Breast epithelium (tissue), 3 donors: Measurements from ENCODE around the gene MGME1.

ENCODE experiments used
- POLR2A ChIP-seq: fragments of 450-650 bp; IDR thresholded peaks from one replicate; pipeline ENCODE4 v1.6.1; 2016; ENCODE audit warnings: antibody characterized with exemption, mild to moderate bottlenecking, moderate library complexity
- TF ChIP-seq, protein P1 (sequence below), 3 donors: fragments of 450-650 bp; IDR thresholded peaks; one replicate each; pipeline ENCODE4 v1.5.1; 2016 to 2017; ENCODE audit warnings: antibody characterized with exemption in 3 of 3, mild to moderate bottlenecking in 3 of 3, moderate library complexity in 3 of 3

DNA sequence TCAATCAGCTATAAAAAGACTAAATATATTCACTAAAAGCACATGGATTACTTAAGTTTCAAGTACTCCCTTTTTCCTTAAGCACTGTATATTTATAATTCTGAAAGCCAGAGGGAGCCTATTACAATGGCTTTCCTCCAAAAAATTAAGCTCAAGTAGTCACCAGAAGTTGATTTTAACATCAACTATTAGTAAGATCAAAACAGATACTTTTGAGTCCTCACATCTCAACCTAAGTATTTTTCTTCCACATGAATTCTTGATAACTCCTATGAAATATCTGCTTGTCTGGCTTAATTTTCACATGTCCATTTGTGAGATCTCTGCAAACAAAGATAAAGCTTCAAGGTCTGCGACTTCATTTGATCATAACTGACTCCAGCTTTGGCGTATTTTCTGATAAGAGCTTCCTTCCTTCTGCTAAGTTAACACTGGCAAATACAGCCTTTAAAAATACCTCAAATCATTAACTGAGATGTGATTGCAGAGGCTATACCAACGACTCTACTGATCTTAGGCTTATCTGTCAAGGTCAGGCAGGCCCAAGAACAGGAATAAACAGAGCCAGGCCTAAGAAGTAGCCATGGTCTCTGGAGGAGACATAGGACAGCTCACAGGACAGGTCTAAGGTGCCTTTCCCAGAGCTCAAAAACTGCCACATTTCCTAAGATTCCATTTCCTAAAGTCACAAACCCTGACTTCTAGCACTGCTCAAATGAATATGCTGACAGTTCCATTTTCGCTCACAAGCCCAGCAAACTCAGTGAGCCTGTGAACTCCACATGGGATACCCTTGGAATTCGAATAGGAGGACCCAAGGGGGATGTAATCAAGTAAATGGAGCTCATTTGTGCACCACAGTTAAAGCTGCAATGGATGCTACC lies 10.2 kb upstream of the MGME1 start:
- TF ChIP-seq POLR2A = no peak
- TF ChIP-seq, protein P1, sequence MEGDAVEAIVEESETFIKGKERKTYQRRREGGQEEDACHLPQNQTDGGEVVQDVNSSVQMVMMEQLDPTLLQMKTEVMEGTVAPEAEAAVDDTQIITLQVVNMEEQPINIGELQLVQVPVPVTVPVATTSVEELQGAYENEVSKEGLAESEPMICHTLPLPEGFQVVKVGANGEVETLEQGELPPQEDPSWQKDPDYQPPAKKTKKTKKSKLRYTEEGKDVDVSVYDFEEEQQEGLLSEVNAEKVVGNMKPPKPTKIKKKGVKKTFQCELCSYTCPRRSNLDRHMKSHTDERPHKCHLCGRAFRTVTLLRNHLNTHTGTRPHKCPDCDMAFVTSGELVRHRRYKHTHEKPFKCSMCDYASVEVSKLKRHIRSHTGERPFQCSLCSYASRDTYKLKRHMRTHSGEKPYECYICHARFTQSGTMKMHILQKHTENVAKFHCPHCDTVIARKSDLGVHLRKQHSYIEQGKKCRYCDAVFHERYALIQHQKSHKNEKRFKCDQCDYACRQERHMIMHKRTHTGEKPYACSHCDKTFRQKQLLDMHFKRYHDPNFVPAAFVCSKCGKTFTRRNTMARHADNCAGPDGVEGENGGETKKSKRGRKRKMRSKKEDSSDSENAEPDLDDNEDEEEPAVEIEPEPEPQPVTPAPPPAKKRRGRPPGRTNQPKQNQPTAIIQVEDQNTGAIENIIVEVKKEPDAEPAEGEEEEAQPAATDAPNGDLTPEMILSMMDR (IDR thresholded peaks at IDR 0.05) = no peak
